HEK293 (cell line): ENCODE measurements around the gene RPP30.

Experiments used
- CTCF ChIA-PET: fragments of 350-600 bp; formaldehyde crosslinking; extraction: SDS; loops from one replicate; lab custom pipeline; 2021; ENCODE audit warnings: antibody characterized with exemption; lab: Yijun Ruan, JAX
- POLR2A ChIA-PET: fragments of 300-600 bp; formaldehyde crosslinking; extraction: SDS; loops from one replicate; lab custom pipeline; 2020; ENCODE audit warnings: antibody characterized with exemption, inconsistent platforms; lab: Yijun Ruan, JAX
- H3K27ac ChIP-seq: fragments of 200-500 bp; sonication (Bioruptor generic); 2 replicates; pipeline ENCODE4 v1.5.1; 2014; ENCODE audit warnings: low read depth, low read length, control low read depth, inconsistent platforms; ENCODE audit errors: extremely low read depth
- H3K36me3 ChIP-seq, 2 experiments: fragments of 200-500 bp in 1 of 2; sonication (Bioruptor generic) in 1 of 2; 1 replicate in 1 of 2; 2 replicates in 1 of 2; pipeline ENCODE4 v1.5.1; 2014 to 2017; ENCODE audit warnings: inconsistent platforms in 2 of 2, low read length in 2 of 2; ENCODE audit not compliant: control insufficient read depth in 2 of 2, insufficient read depth in 1 of 2
- H3K4me1 ChIP-seq: fragments of 200-500 bp; sonication (Bioruptor generic); 2 replicates; pipeline ENCODE4 v1.5.1; 2014; ENCODE audit warnings: mild to moderate bottlenecking, low read length, inconsistent platforms; ENCODE audit not compliant: control insufficient read depth, insufficient read depth
- H3K4me3 ChIP-seq: 2 replicates; pipeline ENCODE4 v1.5.1; 2011; ENCODE audit warnings: low read depth, mild to moderate bottlenecking, control low read depth, low read length, moderate library complexity
- H3K9me3 ChIP-seq: fragments of 200-500 bp; sonication (Bioruptor generic); 2 replicates; pipeline ENCODE4 v1.5.1; 2014; ENCODE audit warnings: low read depth, low read length, inconsistent platforms; ENCODE audit not compliant: control insufficient read depth, insufficient read depth
- BCL11B ChIP-seq: fragments of 450-650 bp; formaldehyde crosslinking; IDR thresholded peaks from 2 replicates; pipeline ENCODE4 v1.5.1; 2016; ENCODE audit warnings: low read depth, missing biosample characterization, missing genetic modification characterization
- BCL6B ChIP-seq: fragments of 450-650 bp; formaldehyde crosslinking; IDR thresholded peaks from 2 replicates; pipeline ENCODE4 v1.5.1; 2017; ENCODE audit warnings: missing biosample characterization, missing genetic modification characterization
- FEZF1 ChIP-seq: fragments of 450-650 bp; formaldehyde crosslinking; IDR thresholded peaks from 2 replicates; pipeline ENCODE4 v1.5.1; 2016; ENCODE audit warnings: missing biosample characterization, missing genetic modification characterization
- GLIS1 ChIP-seq: fragments of 450-650 bp; formaldehyde crosslinking; IDR thresholded peaks from 2 replicates; pipeline ENCODE4 v1.5.1; 2016; ENCODE audit warnings: missing biosample characterization, missing genetic modification characterization
- GLIS2 ChIP-seq: fragments of 450-650 bp; formaldehyde crosslinking; IDR thresholded peaks from 2 replicates; pipeline ENCODE4 v1.5.1; 2016; ENCODE audit warnings: missing biosample characterization, missing genetic modification characterization
- ZBTB20 ChIP-seq: fragments of 450-650 bp; formaldehyde crosslinking; IDR thresholded peaks from 2 replicates; pipeline ENCODE4 v1.5.1; 2016; ENCODE audit warnings: missing biosample characterization, missing genetic modification characterization
- ZBTB8A ChIP-seq: fragments of 450-650 bp; formaldehyde crosslinking; IDR thresholded peaks from 2 replicates; pipeline ENCODE4 v1.5.1; 2016; ENCODE audit warnings: missing biosample characterization, missing genetic modification characterization
- ZNF274 ChIP-seq, 2 experiments: fragments of 200-500 bp in 1 of 2; fragments of 450-650 bp in 1 of 2; sonication (Bioruptor generic) in 1 of 2; formaldehyde crosslinking in 1 of 2; IDR thresholded peaks; 2 replicates each; pipeline versions ENCODE4 v1.5.1 to v1.6.1; 2014 to 2016; ENCODE audit warnings: borderline replicate concordance in 1 of 2, inconsistent platforms in 1 of 2, low read length in 1 of 2, missing biosample characterization in 1 of 2, missing genetic modification characterization in 1 of 2
- ZNF280C ChIP-seq: fragments of 450-650 bp; formaldehyde crosslinking; IDR thresholded peaks from 2 replicates; pipeline ENCODE4 v1.5.1; 2016; ENCODE audit warnings: missing biosample characterization, missing genetic modification characterization
- ZNF398 ChIP-seq: fragments of 450-650 bp; formaldehyde crosslinking; IDR thresholded peaks from 2 replicates; pipeline ENCODE4 v1.5.1; 2017; ENCODE audit warnings: missing biosample characterization, missing genetic modification characterization
- ZNF561 ChIP-seq: fragments of 450-650 bp; IDR thresholded peaks from 2 replicates; pipeline ENCODE4 v1.5.1; 2018; ENCODE audit warnings: missing biosample characterization, missing genetic modification characterization, borderline replicate concordance
- ZNF660 ChIP-seq: fragments of 450-650 bp; IDR thresholded peaks from 2 replicates; pipeline ENCODE4 v1.5.1; 2018; ENCODE audit warnings: missing biosample characterization, mild to moderate bottlenecking, missing genetic modification characterization
- ZNF677 ChIP-seq: fragments of 450-650 bp; IDR thresholded peaks from 2 replicates; pipeline ENCODE4 v1.5.0; 2018; ENCODE audit warnings: missing biosample characterization, mild to moderate bottlenecking, missing genetic modification characterization, moderate library complexity
- ZSCAN5A ChIP-seq: fragments of 450-650 bp; formaldehyde crosslinking; IDR thresholded peaks from 2 replicates; pipeline ENCODE4 v1.5.1; 2016; ENCODE audit warnings: missing biosample characterization, missing genetic modification characterization
- TF ChIP-seq, protein P1 (sequence below): fragments of 450-650 bp; formaldehyde crosslinking; IDR thresholded peaks from 2 replicates; pipeline ENCODE4 v1.5.1; 2016; ENCODE audit warnings: missing biosample characterization, missing genetic modification characterization
- TF ChIP-seq, protein P2 (sequence below): fragments of 450-650 bp; formaldehyde crosslinking; optimal IDR thresholded peaks from 2 replicates; pipeline ENCODE3; 2016; ENCODE audit warnings: missing biosample characterization, mild to moderate bottlenecking, missing genetic modification characterization

RPP30 gene

GRCh38 chr10:90856261-90856660, 15.5 kb upstream of the RPP30 start:
- ChIA-PET CTCF (interaction anchor here (0.7 to 1.7 kb wide), 5 partner anchors 9 to 122 kb away, joined by 3 to 4 read pairs (median 4); no protein-coding TSS in a partner anchor), POLR2A (no interaction called here)
- Histone ChIP-seq H3K9me3 (no peaks in the 10 kb centered on the region), H3K36me3 (no peaks in the 10 kb centered on the region), H3K4me1 (no peaks in the 10 kb centered on the region), H3K4me3 (no peak overlapping the region), H3K27ac (no peak overlapping the region)
- TF ChIP-seq BCL11B (tag by site-specific recombination), result no peak
- TF ChIP-seq, protein P1, sequence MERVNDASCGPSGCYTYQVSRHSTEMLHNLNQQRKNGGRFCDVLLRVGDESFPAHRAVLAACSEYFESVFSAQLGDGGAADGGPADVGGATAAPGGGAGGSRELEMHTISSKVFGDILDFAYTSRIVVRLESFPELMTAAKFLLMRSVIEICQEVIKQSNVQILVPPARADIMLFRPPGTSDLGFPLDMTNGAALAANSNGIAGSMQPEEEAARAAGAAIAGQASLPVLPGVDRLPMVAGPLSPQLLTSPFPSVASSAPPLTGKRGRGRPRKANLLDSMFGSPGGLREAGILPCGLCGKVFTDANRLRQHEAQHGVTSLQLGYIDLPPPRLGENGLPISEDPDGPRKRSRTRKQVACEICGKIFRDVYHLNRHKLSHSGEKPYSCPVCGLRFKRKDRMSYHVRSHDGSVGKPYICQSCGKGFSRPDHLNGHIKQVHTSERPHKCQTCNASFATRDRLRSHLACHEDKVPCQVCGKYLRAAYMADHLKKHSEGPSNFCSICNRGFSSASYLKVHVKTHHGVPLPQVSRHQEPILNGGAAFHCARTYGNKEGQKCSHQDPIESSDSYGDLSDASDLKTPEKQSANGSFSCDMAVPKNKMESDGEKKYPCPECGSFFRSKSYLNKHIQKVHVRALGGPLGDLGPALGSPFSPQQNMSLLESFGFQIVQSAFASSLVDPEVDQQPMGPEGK, result no peak

DNA sequence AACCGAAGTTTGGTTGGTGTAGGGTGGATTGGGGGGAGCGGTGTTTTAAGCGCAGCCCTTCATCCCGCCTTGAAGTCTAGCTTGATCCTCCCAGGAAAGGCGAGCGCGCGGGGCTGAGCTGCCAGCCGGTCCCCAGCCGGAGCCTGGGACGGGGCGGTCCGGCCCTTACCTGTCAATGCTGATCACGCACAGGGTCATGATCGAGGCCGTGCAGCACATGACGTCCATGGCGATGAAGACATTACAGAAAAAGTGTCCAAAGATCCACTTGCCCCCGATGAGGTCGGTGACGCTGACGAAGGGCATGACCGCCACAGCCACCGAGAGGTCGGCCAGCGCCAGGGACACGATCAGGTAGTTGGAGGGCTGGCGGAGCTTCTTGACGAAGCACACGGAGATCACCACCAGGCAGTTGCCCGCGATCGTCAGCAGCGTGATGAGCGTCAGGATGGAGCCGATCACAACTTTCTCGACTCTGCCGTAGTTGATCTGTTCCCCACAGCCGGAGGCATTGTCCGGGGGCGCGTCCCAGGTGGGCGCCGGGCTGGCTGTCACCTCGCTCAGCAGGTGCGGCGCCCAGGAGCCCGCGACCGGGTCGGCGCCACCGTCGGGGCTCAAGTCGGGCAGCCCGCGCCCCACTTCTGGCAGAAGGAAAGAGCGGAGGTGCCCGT, 14.7 kb upstream of the RPP30 start:
- Histone ChIP-seq H3K9me3 (no peaks in the 10 kb centered on the region), H3K4me3 (peak overlapping the region; percentile 53), H3K36me3 (no peaks in the 10 kb centered on the region), H3K4me1 (no peaks in the 10 kb centered on the region), H3K27ac (no peak overlapping the region; the same call in 1 of the 2 replicates)
- ChIA-PET POLR2A (no interaction called here), CTCF (interaction anchor here (0.5 to 11.5 kb wide), 8 partner anchors 8 to 122 kb away, joined by 3 to 199 read pairs (median 4); no protein-coding TSS in a partner anchor)
- TF ChIP-seq ZBTB8A (0 out of 2 replicates have a peak, but pooled peaks have one; percentile 25), BCL6B (tag by site-specific recombination) (no peak), ZSCAN5A (tag by site-specific recombination) (0 out of 2 replicates have a peak, but pooled peaks have one; percentile 39), ZNF274 (IDR thresholded peaks at IDR 0.05; ENCODE audit: low read length) (no peak), ZNF274 (tag by site-specific recombination; IDR thresholded peaks at IDR 0.05; ENCODE audit: borderline replicate concordance) (no peak), ZBTB20 (tag by site-specific recombination) (peak; percentile 19; the same call in 1 of the 2 replicates)

DNA sequence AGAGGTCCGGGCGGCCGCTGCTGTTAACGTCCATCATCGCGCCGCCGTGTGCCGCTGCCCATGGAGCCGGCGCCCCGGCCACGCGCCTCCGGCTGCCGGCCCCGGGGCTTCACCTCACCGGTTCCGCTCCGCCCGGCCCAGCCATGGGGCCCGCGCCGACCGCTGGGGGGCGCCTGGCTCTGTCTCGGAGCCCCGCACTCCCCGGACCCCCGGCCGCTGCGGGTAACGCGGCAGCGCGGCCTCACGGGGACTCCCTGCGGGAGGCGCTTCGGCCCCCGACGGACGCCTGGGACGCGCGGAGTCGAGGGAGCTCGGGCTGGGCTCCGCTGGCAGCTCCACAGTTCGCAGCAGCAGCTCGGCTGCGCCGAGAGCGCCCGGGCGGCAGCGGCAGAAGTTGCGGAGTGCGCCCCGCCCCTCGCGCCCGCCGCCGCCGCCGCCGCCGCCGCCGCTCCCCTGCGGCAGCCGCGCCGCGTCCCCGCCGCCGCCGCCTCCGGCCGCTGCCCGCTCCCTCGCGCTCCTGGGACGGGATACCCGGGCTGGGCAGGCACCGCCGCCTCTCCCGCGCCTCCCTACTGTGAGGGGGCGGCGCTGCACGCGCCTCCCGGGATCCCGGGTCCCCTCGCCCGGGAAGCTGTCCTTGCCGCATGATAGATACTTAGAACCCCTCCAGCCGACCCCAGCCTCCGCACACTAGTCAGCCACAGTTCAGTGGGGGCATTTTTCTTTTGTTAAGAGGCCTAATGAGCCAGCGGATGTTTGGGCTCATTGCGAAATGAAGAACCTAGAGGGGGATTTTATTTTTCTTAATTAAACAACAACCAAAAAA, 13.9 kb upstream of the RPP30 start, which contains the start of gene HTR7:
Gene HTR7, minus strand, starts transcription at position 405 of the 826 bp plus-strand sequence. Its CDS starts 368 bp downstream, at position 37.
- peak within 1 kb of the TSS; percentile 53 for H3K4me3 ChIP-seq
- CTCF ChIA-PET, result interaction anchor here (0.5 to 11.5 kb wide), 13 partner anchors 10 to 1469 kb away, joined by 3 to 199 read pairs (median 3); partner anchors contain the start of gene RPP30
- H3K9me3 ChIP-seq, result no peaks in the 10 kb centered on the region
- no peaks in the 10 kb centered on the region for H3K4me1 ChIP-seq
- no peak within 1 kb of the TSS; the same call in 1 of the 2 replicates for H3K27ac ChIP-seq
- H3K36me3 ChIP-seq, result no peaks in the 10 kb centered on the region
- POLR2A ChIA-PET, result no interaction called here
- TF ChIP-seq ZNF280C (tag by site-specific recombination), result no peak
- no peak for TF ChIP-seq ZNF398 (tag by site-specific recombination)
- no peak for TF ChIP-seq FEZF1 (tag by site-specific recombination)
- TF ChIP-seq ZNF660 (tag by site-specific recombination), result peak; percentile 80
- TF ChIP-seq ZBTB8A, result 0 out of 2 replicates have a peak, but pooled peaks have one; percentile 4
- TF ChIP-seq ZNF677 (tag by site-specific recombination), result 0 out of 2 replicates have a peak, but pooled peaks have one; percentile 3
- TF ChIP-seq, protein P2, sequence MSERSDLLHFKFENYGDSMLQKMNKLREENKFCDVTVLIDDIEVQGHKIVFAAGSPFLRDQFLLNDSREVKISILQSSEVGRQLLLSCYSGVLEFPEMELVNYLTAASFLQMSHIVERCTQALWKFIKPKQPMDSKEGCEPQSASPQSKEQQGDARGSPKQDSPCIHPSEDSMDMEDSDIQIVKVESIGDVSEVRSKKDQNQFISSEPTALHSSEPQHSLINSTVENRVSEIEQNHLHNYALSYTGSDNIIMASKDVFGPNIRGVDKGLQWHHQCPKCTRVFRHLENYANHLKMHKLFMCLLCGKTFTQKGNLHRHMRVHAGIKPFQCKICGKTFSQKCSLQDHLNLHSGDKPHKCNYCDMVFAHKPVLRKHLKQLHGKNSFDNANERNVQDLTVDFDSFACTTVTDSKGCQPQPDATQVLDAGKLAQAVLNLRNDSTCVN (tag by site-specific recombination), result peak; percentile 62
- 0 out of 2 replicates have a peak, but pooled peaks have one; percentile 39 for TF ChIP-seq GLIS2 (tag by site-specific recombination)
- TF ChIP-seq ZBTB20 (tag by site-specific recombination), result peak; percentile 90
- TF ChIP-seq GLIS1 (tag by site-specific recombination), result peak; percentile 46; the same call in 1 of the 2 replicates
- TF ChIP-seq ZNF561 (tag by site-specific recombination), result peak; percentile 67; the same call in 1 of the 2 replicates
